Natural killer cell (primary cell): ENCODE measurements around the gene TEX48. TPM values are rescaled to one million over a fixed set of nuclear protein-coding genes. Genes with fewer than 3 reads are reported as not detected.

Experiments
- ATAC-seq, 3 donors: fragments of 150-1000 bp in 2 of 3; fragments of 200-7000 bp in 1 of 3; cut with Tn5 transposase; 1 replicate in 1 of 3; 2 replicates in 2 of 3; pipeline ENCODE4 v1.10.0; 2021; ENCODE audit warnings: mild to moderate bottlenecking in 2 of 3, moderate library complexity in 2 of 3
- DNase-seq, 2 donors: peaks; one replicate each; pipeline versions ENCODE4 v3.0.0 to v3.0.0-alpha.2; 2013 to 2021; ENCODE audit warnings: mixed read lengths in 1 of 2
- H3K27ac ChIP-seq: one replicate; pipeline ENCODE4 v1.5.1; 2013; ENCODE audit warnings: mild to moderate bottlenecking, low read length
- H3K27me3 ChIP-seq: one replicate; pipeline ENCODE4 v1.6.1; 2013; ENCODE audit warnings: low read length; ENCODE audit not compliant: control insufficient read depth, insufficient read depth
- H3K36me3 ChIP-seq: one replicate; pipeline ENCODE4 v1.6.1; 2013; ENCODE audit warnings: low read length; ENCODE audit not compliant: control insufficient read depth, insufficient read depth
- H3K4me1 ChIP-seq: one replicate; pipeline ENCODE4 v1.6.1; 2013; ENCODE audit warnings: low read length; ENCODE audit not compliant: control insufficient read depth, insufficient read depth
- H3K4me3 ChIP-seq: one replicate; pipeline ENCODE4 v1.5.1; 2013; ENCODE audit warnings: low read length
- H3K9me3 ChIP-seq: one replicate; pipeline ENCODE4 v1.6.1; 2013; ENCODE audit warnings: low read length; ENCODE audit not compliant: control insufficient read depth, insufficient read depth
- H3K27ac Mint-ChIP-seq, 2 donors: one replicate each; pipeline ENCODE4 v1.8.0; 2022; ENCODE audit warnings: mild to moderate bottlenecking in 2 of 2, mixed read lengths in 2 of 2, moderate library complexity in 1 of 2
- H3K27me3 Mint-ChIP-seq, 2 donors: one replicate each; pipeline ENCODE4 v1.8.0; 2022; ENCODE audit warnings: low read depth in 2 of 2, mixed read lengths in 2 of 2
- H3K36me3 Mint-ChIP-seq: one replicate; pipeline ENCODE4 v1.8.0; 2022; ENCODE audit warnings: mixed read lengths
- H3K4me1 Mint-ChIP-seq, 2 donors: one replicate each; pipeline ENCODE4 v1.8.0; 2022; ENCODE audit warnings: mixed read lengths in 2 of 2
- H3K4me3 Mint-ChIP-seq: one replicate; pipeline ENCODE4 v1.8.0; 2022; ENCODE audit warnings: mild to moderate bottlenecking, moderate library complexity, mixed read lengths
- H3K9me3 Mint-ChIP-seq, 2 donors: one replicate each; pipeline ENCODE4 v1.8.0; 2022; ENCODE audit warnings: mixed read lengths in 2 of 2
- CTCF ChIP-seq: fragments of 200-600 bp; IDR thresholded peaks from one replicate; pipeline ENCODE4 v1.8.0; 2022; ENCODE audit warnings: antibody characterized with exemption
- WGBS: methylation state at CpG from one replicate; pipeline ENCODE4 v1.1.7; 2013; ENCODE audit warnings: missing lambda C conversion rate; ENCODE audit not compliant: insufficient coverage; 5-methylcytosine and 5-hydroxymethylcytosine counted together
- intact Hi-C: fragments of 100-400 bp; cut with micrococcal nuclease; formaldehyde crosslinking; loops from one replicate; pipeline ENCODE4 v1.14.2; 2022
- total RNA-seq, 4 donors: library from RNA; stranded (reverse); fragments of 120-200 nt in 1 of 4; gene quantifications; one replicate each; pipeline versions ENCODE4 v1.2.3 to v1.2.4, GENCODE V29; 2013 to 2022

The TEX48 gene
- total RNA-seq, 3 donors from 2014 or later (not counting 1 experiment from before 2014, with no cell fraction given) = not detected

DNA sequence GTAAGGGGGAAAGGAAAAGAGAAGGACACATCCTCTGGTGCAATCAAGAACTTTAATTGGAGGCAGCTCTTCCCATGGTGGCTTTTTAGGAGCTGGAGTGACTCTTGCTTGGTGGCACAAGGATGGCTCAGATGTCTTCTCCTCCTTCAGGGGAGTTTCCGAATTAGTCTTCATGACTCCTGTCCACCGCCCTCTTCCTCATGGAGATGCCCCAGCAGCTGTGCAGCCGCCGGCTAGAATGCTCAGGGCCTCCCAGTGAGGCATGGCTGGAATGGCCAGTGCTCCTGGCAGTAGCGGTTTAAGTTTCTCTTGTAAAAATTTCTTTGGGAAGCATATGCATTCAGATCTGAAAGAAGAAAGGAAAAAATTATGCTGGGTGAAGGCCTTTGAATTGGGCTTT is 15.6 kb downstream of the TEX48 start:
- TF ChIP-seq CTCF = no peak

DNA sequence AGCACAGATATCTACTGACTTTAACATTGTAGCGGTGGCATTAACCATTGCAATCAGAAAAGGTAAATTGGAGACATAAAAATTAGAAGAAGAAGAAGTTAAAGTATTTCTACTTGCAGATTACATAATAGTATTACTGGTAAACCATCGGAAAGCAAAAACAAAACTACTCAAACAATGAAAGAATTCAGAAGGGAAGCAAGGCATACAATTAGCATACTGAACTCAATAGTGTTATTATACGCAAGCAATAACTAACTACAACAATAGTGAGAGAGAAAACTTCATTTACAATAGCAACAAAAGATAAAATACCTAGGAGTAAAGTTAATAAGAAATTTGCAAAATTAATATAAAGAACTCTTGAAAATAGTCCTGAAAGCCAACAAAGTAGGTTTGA is 17.8 kb downstream of the TEX48 start:
- intact Hi-C loops = loop anchor here (5.0 kb wide), 1 partner anchor 348 kb away; no protein-coding TSS in a partner anchor
- WGBS = 100% methylated on average over 1 of the region's 3 CpGs
- Mint-ChIP-seq H3K9me3 (no peaks in the 10 kb centered on the region), H3K4me1 (no peaks in the 10 kb centered on the region), H3K36me3 (no peaks in the 10 kb centered on the region), H3K4me3 (no peak overlapping the region), H3K27me3 (peaks cover 13 to 31% of the 10 kb centered on the region in 2 donors), H3K27ac (no peak overlapping the region)
- Histone ChIP-seq H3K36me3 (no peaks in the 10 kb centered on the region), H3K9me3 (no peaks in the 10 kb centered on the region), H3K27me3 (peaks cover 3% of the 10 kb centered on the region), H3K4me1 (no peaks in the 10 kb centered on the region), H3K4me3 (no peak overlapping the region), H3K27ac (no peak overlapping the region)
- ATAC-seq (no peak), DNase-seq (no peak)
- no peak for TF ChIP-seq CTCF

More for the DNA sequence above, 15.6 kb downstream of the TEX48 start:
- no peaks in the 10 kb centered on the region for H3K9me3 ChIP-seq
- H3K9me3 Mint-ChIP-seq = no peaks in the 10 kb centered on the region
- intact Hi-C loops = no loop called here
- H3K27ac Mint-ChIP-seq = no peak overlapping the region
- H3K36me3 Mint-ChIP-seq = no peaks in the 10 kb centered on the region
- peaks cover 13 to 31% of the 10 kb centered on the region in 2 donors for H3K27me3 Mint-ChIP-seq
- no peak overlapping the region for H3K27ac ChIP-seq
- no peaks in the 10 kb centered on the region for H3K4me1 Mint-ChIP-seq
- DNase-seq = no peak
- WGBS = 94% methylated on average over 5 of the region's 5 CpGs
- H3K4me3 ChIP-seq = no peak overlapping the region
- H3K4me3 Mint-ChIP-seq = no peak overlapping the region
- ATAC-seq = no peak
- peaks cover 3% of the 10 kb centered on the region for H3K27me3 ChIP-seq
- H3K36me3 ChIP-seq = no peaks in the 10 kb centered on the region
- no peaks in the 10 kb centered on the region for H3K4me1 ChIP-seq

DNA sequence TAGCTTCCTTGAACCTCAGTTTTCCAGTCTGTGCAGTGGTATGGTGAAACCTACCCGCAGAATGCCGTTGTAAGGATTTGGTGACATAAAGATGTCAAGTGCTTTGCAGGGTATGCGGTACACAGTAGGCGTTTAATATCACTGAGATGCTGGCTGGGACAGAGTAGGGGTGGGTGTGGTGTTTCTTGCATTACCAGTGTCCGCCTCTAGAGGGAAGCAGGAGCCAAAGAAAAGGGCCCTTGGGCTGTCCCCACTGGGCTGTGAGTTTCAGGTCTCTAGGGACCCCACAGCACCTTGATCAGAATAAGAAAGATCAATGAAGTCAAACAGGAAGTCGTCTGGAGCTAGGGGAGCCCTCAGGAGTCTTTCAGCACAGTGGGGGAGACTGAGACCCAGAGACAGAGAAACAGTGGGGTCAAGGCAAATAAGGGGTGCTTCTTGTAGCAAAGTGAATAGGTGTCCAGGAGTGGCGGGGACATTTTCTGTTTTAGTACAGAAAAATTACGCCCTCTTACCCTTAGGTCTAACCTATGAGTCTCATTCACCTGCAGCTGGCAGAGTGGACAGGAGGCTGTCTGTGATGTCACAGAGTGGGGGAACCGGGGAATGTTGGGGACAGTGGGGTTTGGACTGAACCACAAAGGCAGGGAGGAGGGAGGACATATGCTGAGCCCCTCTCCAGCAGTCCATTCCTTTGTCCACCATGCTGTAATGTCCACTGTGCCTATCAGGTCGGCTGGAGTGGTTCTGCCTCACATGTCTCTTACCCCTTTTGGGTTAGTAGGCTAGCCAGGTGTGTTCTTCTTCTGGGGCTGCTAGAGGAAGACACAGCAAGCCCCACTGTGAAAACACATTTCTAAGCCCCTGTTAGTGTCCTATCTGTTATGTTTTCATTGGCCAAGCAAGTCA is 19.7 kb downstream of the TEX48 start:
- Histone ChIP-seq H3K4me3 (no peak overlapping the region), H3K27ac (no peak overlapping the region), H3K9me3 (no peaks in the 10 kb centered on the region), H3K4me1 (no peaks in the 10 kb centered on the region), H3K27me3 (peaks cover 3% of the 10 kb centered on the region), H3K36me3 (no peaks in the 10 kb centered on the region)
- Mint-ChIP-seq H3K36me3 (no peaks in the 10 kb centered on the region), H3K9me3 (no peaks in the 10 kb centered on the region), H3K27me3 (peaks cover 13 to 31% of the 10 kb centered on the region in 2 donors), H3K27ac (no peak overlapping the region), H3K4me3 (no peak overlapping the region), H3K4me1 (no peaks in the 10 kb centered on the region)
- intact Hi-C loops = loop anchor here (5.0 kb wide), 1 partner anchor 350 kb away; no protein-coding TSS in a partner anchor
- peak; percentile 39 to 77 for DNase-seq
- ATAC-seq = peak; percentile 75 to 88 (median 87)
- TF ChIP-seq CTCF = peak; percentile 72
- WGBS = 34% methylated on average over 8 of the region's 10 CpGs
